AG20443 (cell line): Measurements from ENCODE around the gene PTTG1.
"Not testable (repeated sequence)": the region's sequence is repeated elsewhere in the genome, so short reads cannot be mapped to it uniquely, and the experiment has no call there.

ENCODE experiments used
- DNase-seq: peaks from one replicate; pipeline ENCODE4 v3.0.0; 2012; ENCODE audit warnings: low spot score, mixed read lengths

The PTTG1 gene

DNA sequence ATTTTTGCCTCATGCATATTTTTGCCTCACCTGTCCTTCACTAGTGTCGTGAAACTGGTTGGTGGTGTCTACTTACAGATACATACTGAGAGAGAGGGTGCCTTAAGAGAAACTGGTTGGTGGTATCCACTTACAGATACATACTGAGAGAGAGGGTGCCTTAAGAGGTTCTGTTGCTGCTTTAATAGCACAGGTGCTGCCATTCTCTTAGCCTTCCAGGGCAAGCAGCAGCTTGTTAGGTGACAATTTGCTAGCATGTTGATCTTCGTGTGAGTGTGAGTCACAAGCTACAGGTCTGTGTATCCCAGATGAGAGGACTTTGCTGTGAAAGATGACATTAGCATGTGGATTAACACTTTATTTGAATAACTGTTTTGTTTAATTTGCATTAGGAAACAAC lies 1.4 kb downstream of the PTTG1 start:
- no peak for DNase-seq

DNA sequence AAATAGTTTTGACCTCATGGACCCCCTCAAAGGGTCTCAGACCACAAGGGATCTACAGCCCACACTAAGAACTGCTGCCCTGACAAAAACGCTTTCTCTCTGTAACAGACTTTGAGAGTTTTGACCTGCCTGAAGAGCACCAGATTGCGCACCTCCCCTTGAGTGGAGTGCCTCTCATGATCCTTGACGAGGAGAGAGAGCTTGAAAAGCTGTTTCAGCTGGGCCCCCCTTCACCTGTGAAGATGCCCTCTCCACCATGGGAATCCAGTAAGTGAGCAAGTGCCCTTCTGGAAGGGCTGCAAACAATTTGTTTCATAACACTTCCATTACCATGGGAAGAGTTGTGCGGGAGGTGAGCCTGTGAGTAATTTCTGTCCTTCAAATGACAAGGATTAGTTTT lies 6.0 kb downstream of the PTTG1 start:
- DNase-seq: no peak

DNA sequence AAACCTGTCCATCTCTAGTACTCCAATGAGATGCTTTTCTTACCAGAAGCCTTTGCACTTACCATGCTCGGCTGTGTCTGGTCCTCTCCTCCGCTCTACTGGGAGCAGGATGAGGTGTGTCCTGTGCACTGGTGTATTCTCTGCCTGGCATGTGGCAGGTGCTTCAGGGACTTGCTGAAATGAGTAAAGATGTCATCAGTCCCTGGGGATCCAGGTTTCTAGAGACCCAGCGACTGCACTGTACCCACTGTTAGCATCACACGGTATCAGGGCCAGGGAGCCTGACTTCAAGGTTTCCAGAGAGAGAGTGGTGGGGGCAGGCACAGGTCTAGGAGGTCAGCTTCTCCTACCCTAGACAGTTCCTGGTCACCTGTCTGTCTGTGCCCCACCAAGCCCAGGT lies 10.5 kb downstream of the PTTG1 start:
- no peak for DNase-seq

DNA sequence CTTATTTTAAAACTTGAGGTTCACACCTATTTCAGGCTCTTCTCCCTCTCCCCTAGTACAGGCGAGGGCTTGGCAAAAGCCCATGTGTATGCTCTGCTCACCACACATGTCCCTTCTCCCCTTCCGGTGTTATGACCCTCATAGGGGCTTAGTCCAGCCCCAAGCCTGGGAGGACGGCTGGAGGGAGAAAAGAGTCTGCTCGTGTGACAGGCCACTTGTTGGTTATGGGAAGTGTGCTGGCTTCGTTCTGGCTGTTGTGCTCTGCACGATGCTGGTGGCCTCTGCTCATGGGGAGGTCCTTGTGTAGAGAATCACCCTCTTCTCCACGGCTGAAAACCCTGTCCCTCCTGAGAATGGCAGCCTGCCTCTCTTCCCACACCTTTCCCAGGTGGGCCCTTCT lies 11.1 kb downstream of the PTTG1 start:
- DNase-seq: no peak

DNA sequence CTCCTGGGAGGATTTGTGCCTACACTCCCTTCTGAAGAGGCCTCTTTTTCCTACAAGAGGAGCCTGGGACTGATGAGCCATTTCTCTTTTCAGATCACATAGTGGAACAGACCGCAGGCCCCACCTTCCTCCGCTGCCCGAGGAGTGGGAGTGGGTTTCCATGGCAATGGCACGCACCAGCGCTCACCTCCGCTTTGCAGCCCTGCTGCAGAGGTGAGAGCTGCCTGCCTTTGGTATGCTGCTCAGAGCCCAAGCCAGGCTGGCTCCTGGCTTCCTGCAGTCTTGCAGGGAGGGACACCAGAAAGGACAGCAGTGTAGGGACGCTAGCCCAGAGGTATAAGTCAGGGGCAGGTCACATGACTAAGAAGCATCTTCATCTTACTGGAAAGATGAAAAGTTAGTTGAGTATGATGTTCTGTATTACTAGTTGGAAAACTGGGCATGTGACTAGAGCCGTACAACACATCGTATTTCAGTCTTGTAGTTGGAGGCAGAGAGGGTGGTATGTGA lies 12.4 kb downstream of the PTTG1 start:
- no peak for DNase-seq

DNA sequence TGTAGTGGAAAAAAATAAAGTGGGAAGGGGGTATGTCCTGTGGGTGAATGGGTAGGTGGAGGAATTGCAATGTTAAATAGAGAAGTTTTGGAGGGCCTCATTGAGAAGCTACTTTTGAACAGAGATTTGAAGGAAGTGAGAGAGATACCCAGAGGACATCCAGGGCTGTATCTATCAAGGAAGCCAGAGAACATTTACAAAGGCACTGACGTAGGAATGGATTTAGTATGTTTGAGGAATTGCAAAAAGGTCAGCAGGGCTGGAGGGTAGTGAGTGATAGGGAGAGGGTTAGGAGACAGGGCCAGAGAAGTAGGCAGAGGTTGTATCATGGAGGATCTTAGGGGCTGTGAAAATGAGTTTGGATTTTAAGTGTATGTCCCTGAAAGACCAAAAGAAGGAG lies 13.9 kb downstream of the PTTG1 start:
- DNase-seq: no peak

DNA sequence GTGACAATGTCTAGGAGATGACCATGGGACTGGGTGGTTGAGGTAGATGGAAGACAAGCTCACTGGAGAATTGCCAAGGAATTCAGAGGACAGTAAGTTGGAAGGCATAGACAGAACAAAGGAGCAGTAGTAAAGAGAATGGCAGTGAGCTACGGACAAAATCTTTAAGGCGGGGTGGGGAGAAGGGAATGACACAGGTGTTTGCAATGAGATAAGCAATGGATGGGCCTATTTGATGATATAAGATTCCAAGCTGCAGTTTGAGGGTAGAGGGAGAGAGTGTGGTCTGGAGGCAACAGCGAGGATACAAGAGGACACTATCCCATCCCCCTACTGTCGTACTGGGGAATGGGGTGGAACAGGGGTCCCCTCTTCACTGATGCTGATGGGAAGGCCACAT lies 14.4 kb downstream of the PTTG1 start:
- DNase-seq: no peak

DNA sequence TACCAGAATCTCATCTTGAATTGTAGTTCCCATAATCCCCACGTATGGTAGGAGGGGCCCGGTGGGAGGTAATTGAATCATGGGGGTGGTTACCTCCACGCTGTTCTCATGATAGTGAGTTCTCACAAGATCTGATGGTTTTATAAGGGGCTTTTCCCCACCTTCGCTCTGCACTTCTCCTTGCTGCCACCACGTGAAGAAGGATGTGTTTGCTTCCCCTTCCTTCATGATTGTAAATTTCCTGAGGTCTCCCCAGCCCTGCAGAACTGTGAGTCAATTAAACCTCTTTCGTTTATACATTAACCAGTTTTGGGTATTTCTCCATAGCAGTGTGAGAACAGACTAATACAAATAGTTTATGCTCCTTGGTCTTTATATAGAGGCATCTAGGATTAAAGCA lies 15.0 kb downstream of the PTTG1 start:
- not testable (repeated sequence) for DNase-seq

DNA sequence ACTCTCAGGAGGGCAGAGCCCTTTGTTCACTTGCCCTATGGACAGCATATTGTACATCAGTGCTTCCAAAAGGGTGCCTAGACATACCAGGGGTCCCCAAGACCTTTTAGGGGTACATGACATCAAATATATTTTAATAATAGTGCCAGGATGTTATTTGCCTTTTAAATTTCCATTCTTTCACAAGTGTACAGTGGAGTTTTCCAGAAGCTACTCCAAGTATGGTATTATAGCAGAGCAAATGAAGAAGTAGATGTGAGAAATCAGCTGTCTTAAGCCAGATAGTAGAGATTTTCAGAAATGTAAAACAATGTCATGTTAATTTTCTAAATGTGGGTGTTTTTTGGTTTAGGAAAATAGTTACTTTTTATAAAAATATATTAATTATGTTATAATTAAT lies 15.6 kb downstream of the PTTG1 start:
- no peak for DNase-seq

DNA sequence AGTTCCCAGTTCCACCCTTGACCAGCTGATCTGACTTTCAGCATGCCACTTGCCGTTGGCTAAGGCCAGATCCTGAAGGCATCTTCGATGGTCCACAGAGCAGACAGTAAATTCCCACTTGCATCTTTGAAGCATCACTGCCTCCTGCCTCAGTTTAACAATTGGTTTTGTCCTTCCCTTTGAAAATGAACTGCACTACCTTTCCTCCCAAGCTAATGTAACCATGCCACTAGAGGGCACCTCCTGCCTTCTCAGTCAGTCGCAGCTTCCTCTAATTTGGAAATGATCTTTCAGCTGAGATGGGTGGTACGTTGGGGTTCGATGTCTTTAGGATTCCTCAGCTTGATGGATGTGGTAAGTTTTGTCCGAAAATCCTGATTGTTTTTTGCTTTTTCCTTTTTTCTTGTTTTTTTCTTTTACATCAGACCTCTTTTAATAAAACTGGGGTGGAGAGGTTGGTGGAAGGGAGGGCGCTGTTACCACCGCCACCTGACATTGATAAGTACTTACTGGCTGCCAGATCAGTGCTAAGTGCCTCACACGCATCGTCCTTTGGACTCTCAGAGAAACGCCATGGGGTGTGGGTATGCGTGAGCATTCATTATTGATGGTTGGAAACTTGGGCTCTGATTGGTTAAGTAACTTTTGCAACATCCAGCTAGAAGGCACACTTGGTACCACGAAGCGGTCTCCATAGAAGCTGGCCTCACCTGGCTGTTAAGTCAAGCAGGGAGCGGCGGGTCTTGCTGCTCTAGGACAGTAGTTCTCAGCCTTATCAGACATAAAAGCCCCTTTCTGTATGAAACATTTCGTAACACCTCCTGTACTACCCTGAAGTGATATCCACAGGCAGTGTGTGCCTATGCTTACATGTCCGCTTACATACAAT lies 16.9 kb downstream of the PTTG1 start:
- peak; percentile 74 for DNase-seq

DNA sequence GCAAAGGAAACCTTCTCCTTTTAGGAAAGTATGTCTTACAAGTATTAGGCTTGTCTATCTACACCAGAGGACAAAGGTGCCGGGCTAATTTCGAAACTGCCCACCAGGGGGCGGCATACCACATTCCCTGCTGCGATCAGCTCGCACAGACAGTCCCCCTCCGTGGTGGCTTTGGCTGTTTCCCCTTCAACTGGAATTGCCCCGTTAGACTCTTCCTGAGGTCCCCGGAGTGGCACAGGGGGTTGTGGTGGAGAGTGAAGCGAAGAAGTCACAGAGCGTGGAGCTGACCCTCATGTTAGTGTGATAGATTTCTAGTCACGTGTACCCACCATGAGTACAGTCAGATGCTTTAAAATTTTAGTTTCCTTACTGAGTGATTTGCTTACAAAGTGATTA lies 17.5 kb downstream of the PTTG1 start:
- peak; percentile 91 for DNase-seq

DNA sequence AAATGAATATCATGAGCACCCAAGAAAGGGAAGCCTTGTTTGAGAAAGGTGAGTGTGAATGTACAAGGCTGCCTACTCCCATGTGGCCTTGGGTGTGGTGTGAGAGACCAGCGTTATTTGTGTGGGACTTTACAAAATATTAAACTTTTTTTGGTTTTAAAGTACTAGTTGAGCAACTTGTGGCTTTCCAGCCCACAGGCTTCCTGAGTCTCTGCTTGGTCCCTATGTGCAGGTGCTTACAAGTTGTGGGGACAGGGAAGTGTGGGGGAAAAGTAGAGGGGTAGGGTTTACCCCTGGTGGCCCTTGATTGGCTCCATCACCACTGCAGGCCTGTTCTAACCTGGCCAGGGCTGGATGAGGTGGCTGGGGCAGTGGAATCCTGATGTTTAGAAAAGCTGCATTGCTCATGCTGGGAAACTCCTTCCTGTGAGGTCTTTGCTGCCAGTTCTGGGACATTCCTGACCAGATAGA lies 19.7 kb downstream of the PTTG1 start:
- DNase-seq: no peak

DNA sequence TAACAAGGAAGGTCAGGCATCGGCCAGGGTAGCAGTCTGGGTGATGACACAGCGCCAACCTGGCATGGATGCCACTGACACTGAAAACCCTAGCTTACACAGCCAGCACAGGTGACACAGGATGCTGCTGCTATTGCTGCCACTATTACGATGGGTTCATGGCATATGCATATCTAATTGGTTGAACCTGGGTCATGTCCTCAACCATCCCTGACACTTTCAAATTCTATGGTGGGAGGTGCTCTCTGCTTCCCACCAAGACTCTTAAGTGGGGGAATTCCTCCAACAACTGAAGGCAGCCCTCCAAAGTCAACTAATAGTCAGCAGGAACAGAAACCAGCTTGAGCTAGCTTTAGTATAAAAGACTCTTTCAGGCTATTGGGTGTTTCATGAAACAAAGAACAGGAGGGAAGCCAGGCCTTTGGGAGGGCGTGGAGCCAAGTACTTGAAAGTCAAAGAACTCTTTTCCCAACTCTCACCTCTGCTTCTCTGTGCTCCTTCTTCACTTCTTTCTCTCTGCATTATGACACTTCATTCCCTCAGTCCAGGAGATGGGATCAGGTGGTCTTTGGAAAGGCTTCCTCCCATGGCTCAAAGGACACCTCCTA lies 21.3 kb downstream of the PTTG1 start:
- no peak for DNase-seq

DNA sequence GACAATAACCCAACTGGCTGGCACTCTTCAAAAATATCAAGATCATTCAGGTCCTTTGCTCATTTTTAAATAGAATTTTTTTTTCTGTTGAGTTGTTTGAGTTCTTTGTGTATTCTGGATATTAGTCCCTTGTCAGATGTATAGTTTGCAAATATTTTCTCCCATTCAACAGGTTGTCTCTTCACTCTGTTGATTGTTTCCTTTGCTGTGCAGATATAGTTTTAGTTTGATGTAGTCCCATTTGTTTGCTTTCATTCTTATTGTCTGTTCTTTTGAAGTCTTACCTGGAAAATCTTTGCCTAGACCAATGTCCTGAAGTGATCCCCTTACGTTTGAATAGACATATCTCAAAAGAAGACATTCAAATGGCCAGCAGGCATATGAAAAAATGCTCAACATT lies 22.8 kb downstream of the PTTG1 start:
- no peak for DNase-seq

DNA sequence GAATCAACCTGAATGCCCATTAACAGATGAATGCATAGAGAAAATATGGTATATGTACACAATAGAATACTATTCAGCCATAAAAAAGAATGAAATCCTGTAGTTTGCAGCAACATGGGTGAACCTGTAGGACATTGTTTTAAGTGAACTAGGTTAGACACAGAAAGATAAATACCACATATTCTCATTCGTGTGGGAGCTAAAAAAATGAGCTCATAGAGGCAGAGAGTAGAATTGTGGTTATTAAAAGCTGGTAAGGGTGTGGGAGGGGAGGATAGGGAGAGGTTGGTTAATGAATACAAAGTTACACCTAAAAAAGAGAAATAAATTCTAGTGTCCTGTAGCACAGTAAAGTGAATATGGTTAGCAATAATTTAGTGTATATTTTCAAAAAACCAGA lies 23.5 kb downstream of the PTTG1 start:
- no peak for DNase-seq

DNA sequence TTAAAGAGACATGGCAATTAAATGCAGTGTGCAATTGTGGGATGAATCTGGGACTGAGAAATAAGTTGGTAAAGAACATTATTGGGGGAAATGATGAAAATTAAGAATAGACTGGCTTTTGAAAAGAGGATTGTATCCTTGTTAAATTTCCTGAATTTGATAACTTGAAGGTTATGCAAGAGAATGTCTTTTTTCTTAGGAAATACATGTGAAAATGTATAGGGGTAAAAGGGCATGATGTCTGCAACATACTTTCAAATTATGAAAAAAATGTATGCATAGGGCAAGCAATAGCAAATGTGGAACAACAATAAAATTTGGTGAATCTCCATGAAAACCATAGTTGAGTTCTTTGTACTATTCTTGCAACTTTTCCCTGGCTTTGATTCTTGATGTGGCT lies 24.1 kb downstream of the PTTG1 start:
- no peak for DNase-seq

DNA sequence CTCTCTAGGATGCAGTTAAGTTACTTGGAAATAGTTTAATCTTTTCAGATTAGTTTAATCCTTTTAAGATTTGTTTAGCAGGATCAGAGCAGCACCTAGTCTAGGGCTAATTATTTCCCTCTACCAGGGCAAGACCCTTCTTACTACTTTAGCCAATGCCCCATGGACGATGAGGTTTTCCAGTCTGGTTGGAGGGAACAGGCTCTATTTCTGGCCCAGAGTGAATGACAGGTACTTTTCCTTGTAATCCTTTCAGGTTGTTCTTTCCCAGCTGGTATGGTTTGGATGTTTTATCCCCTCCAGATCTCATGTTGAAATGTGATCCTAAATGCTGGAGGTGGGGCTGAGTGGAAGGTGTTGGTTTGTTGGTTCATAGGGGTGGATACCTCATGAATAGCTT lies 27.2 kb downstream of the PTTG1 start:
- DNase-seq: no peak

DNA sequence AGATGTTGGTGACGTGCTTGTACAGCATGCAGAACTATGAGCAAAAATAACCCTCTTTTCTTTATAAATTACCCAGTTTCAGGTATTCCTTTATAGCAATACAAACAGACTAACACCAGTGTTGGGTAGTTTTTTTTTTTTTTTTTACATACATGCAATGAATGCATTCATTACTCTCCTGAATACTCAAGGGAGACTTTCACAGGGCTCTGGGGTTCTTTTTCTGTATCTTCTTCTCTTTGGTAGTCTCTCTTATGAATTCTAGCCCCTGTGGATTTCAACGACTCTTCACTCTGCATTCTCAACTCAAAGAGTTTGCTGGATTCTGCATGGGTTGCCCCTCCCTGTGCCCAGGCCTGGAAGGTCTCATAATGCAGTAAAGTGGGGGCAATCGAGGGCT lies 27.8 kb downstream of the PTTG1 start:
- no peak for DNase-seq

DNA sequence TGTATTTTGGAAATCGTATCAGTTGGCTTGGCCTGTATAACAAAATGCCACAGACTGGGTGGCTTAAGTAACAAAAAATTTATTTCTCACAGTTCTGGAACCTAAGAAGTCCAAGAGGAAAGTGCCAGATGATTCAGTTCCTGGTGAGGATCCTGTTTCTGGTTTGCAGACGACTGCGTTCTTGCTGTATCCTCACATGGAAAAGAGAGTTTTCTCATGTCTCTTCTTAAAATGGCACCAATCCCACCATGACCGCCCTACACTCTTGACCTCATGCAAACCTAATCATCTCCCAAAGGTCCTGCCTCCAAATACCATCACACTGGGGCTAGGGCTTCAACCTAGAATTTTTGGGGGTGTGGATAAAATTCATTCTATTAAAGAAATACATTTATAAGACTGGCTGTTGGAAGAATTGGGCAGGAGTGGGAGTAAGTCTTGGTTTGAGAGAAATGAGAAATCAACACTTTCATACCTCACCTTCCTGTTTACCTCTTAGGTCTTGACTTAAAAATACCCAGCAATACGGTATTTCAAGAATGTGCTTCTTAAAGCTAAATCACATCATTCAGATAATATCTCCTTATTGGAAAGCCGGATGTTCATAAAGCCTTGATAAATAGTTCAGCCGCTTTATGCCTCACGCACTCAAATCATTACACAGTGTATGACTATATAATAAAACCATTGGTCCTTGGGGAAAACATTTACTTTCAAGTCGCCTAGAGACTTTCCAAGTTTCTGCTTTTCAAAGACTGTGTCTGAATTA lies 28.7 kb downstream of the PTTG1 start:
- no peak for DNase-seq

DNA sequence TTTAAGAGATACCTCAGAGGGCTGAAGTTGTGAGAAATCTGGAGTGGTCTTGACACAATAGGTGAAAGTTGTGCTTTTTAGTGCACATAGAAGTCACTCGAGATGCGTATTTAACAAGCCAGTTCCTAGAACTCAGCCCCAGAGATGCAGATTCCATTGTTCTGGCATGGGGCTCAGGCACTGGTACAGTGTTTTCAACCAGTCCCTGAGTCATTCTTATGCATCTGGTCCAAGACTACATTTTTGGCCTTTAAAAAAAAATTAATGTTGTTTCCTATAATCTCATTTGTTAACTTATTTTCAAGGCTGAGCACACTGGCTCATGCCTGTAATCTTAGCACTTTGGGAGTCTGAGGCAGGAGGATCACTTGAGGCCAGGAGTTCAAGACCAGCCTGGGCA lies 29.6 kb downstream of the PTTG1 start:
- no peak for DNase-seq

DNA sequence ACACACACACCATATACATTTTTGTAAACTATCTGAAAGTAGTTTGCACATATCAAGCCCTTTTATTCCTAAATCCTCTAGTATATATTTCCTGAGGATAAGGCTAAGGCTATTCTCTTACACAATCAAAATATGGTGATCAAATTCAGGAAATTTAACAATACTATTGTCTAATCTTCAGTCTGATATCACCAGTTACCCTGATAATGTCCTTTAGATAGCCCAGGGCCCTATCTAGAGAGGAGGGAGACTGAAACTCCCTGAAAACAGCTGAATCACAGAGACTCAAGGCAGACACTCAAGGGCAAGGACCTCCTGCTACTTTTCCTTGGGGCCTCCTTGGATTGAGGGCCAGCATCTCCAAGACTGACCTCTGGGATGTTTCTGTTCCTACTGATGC lies 30.4 kb downstream of the PTTG1 start:
- DNase-seq: no peak

DNA sequence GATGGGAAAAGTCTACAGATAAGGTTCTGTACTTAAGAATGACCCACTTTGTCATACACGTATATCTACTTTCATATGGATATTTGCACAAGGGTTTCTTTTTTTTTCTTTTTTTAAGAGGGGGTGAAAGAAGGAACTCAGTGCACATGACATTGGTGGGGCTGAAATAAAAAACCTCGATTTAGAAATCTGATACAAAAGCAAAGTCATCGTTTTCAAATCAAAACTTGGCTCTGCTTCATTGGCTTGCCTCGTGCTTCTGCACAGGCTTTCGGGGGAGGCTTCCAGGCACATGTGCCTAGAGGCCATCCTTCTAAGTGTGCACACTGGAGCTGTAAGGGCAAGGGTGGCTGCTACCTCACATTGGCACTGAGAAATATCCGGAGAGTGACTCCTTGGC lies 31.1 kb downstream of the PTTG1 start:
- DNase-seq: no peak

DNA sequence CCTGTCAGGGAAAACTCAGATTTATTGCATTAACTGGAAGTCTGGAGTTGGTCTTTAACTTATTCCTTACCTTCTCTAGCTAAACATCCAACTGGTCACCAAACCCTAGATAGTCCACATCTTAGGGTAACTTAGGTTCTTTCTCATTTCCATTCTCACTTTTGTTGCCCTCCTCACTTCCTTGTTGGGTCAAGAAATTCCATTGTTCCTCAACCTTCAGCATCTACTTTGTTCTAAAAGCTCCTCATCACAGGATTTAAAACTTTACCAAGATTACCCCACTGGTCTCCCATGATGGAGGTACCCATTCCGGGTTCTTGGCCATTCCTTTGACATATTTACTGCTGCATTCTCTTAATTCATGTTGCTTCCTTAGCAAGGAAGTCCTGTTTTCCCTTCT lies 32.1 kb downstream of the PTTG1 start:
- DNase-seq: no peak
